ENCODE data around the gene NKTR. TPM values are rescaled to one million over a fixed set of nuclear protein-coding genes. Genes with fewer than 3 reads are reported as not detected.

The NKTR gene
- total and polyA plus RNA-seq, 9 of the 15 experiments (the other 6 are each of a cell fraction or from before 2014, with no cell fraction given): 19.7 to 123 (median 92.6) TPM

DNA sequence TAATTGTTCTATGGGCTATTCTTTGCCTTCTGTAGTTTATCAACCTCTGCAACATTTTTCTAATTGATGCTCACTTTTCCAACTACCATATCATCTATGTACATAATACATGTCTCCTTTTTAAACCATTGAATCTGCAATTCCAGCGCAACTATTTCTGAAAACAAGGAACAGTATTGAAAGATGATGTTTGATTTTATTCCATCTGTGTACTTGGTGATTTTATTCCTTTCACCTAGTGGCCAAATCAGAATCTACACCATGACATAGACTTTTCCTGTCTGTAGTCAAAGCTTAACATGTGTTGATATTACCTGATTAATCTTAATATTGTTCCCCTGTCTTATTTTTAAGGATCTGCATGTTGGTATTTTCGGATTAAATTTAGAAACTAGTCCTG, 13.0 kb downstream of the NKTR start (continued):
- TF ChIP-seq, protein P1, sequence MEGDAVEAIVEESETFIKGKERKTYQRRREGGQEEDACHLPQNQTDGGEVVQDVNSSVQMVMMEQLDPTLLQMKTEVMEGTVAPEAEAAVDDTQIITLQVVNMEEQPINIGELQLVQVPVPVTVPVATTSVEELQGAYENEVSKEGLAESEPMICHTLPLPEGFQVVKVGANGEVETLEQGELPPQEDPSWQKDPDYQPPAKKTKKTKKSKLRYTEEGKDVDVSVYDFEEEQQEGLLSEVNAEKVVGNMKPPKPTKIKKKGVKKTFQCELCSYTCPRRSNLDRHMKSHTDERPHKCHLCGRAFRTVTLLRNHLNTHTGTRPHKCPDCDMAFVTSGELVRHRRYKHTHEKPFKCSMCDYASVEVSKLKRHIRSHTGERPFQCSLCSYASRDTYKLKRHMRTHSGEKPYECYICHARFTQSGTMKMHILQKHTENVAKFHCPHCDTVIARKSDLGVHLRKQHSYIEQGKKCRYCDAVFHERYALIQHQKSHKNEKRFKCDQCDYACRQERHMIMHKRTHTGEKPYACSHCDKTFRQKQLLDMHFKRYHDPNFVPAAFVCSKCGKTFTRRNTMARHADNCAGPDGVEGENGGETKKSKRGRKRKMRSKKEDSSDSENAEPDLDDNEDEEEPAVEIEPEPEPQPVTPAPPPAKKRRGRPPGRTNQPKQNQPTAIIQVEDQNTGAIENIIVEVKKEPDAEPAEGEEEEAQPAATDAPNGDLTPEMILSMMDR (IDR thresholded peaks at IDR 0.05 in 2 of 3, conservative IDR thresholded peaks at IDR 0.05 in 1 of 3; ENCODE audit: insufficient read depth in 2 of 3, low read depth in 1 of 3, low read length in 3 of 3): peak in 1 of 3 experiments; percentile 42; a peak in 3 of 6 replicates
- TF ChIP-seq ZFP30 (CRISPR knock-in tag; IDR thresholded peaks at IDR 0.05; ENCODE audit: borderline replicate concordance) (0 out of 2 replicates have a peak, but pooled peaks have one; percentile 25), RAD21 (CRISPR knock-in tag; conservative IDR thresholded peaks at IDR 0.05 in 1 of 2, IDR thresholded peaks at IDR 0.05 in 1 of 2) (0 out of 4 replicates have a peak, but pooled peaks of 1 of the 2 experiments have one; percentile 5), MBD2 (IDR thresholded peaks at IDR 0.05; ENCODE audit: borderline replicate concordance, low read depth) (no peak)
- TF ChIP-seq, protein P2, sequence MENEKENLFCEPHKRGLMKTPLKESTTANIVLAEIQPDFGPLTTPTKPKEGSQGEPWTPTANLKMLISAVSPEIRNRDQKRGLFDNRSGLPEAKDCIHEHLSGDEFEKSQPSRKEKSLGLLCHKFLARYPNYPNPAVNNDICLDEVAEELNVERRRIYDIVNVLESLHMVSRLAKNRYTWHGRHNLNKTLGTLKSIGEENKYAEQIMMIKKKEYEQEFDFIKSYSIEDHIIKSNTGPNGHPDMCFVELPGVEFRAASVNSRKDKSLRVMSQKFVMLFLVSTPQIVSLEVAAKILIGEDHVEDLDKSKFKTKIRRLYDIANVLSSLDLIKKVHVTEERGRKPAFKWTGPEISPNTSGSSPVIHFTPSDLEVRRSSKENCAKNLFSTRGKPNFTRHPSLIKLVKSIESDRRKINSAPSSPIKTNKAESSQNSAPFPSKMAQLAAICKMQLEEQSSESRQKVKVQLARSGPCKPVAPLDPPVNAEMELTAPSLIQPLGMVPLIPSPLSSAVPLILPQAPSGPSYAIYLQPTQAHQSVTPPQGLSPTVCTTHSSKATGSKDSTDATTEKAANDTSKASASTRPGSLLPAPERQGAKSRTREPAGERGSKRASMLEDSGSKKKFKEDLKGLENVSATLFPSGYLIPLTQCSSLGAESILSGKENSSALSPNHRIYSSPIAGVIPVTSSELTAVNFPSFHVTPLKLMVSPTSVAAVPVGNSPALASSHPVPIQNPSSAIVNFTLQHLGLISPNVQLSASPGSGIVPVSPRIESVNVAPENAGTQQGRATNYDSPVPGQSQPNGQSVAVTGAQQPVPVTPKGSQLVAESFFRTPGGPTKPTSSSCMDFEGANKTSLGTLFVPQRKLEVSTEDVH (IDR thresholded peaks at IDR 0.05; ENCODE audit: low read depth, partially characterized antibody): no peak

DNA sequence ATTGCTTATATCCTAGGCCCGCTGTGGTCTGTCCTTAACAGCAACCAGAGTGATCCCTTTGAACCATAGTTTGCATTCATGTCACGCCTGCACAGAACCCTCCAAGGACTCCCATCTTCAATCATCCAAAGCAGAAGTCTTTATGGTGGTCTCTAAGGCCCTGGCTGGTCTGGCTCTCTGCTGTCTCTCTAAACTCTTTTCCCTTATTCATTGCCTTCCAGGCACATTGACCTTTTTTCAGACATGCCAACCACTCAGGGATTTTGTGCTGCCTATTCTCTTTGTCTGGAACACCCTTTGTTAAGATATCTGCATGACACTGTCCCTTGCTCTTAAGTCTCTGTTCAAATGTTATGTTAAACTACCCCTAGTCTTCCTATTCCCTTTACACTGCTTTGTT, 31.1 kb downstream of the NKTR start:
- POLR2A ChIA-PET: no interaction called here
- H3K9me3 ChIP-seq (replicated peaks; ENCODE audit: control insufficient read depth, insufficient read depth, low read depth, low read length): no peaks in the 10 kb centered on the region
- no peaks in the 10 kb centered on the region for H3K27me3 ChIP-seq (ENCODE audit: control insufficient read depth in 2 of 2, insufficient read depth in 2 of 2, low read length in 2 of 2)
- intact Hi-C loops (cut with micrococcal nuclease): no loop called here
- no TSS peak for BruUV-seq (replicated peaks)
- 92% methylated on average over 2 of the region's 2 CpGs for WGBS (ENCODE audit: insufficient coverage, low coverage, missing lambda C conversion rate)
- no peaks in the 10 kb centered on the region for H3K9me1 ChIP-seq (ENCODE audit: control insufficient read depth, insufficient read depth, low read length)
- H2AFZ ChIP-seq (ENCODE audit: low read depth, low read length): no peak overlapping the region
- H3K4me3 ChIP-seq: no peak overlapping the region
- H4K20me1 ChIP-seq (replicated peaks; ENCODE audit: control insufficient read depth, insufficient read depth, low read length): no peaks in the 10 kb centered on the region
- no peak overlapping the region for H3K27ac ChIP-seq (ENCODE audit: extremely low read depth, low read depth, low read length)
- peaks cover 92% of the 10 kb centered on the region for H3K36me3 ChIP-seq (ENCODE audit: control insufficient read depth, insufficient read depth, low read length)
- no peak for DNase-seq (ENCODE audit: extremely low read depth in 1 of 4, low spot score in 3 of 4)
- CTCF ChIA-PET (ENCODE audit: low intra/inter-chr PET ratio): no interaction called here
- H3K4me1 ChIP-seq (replicated peaks in 1 of 2; ENCODE audit: control insufficient read depth in 2 of 2, insufficient read depth in 2 of 2, low read length in 2 of 2): no peaks in the 10 kb centered on the region; a peak in 1 of 5 replicates
- H3K79me2 ChIP-seq (ENCODE audit: control insufficient read depth, insufficient read depth, low read length): no peaks in the 10 kb centered on the region
- ATAC-seq: no peak
- in situ Hi-C loops (cut with MboI): no loop called here
- H3K9ac ChIP-seq (ENCODE audit: insufficient read depth in 1 of 2, low read depth in 2 of 2, low read length in 2 of 2): no peak overlapping the region
- FAIRE-seq: no peak
- TF ChIP-seq ZNF232 (CRISPR knock-in tag; IDR thresholded peaks at IDR 0.05) (no peak), TCF3 (CRISPR knock-in tag; IDR thresholded peaks at IDR 0.05) (no peak)
- H3K4me2 ChIP-seq (ENCODE audit: insufficient read depth, low read length): no peak overlapping the region

All from K562 (cell line).